Ovary (tissue), 9 donors: Measurements from ENCODE around the gene FGGY. TPM values are rescaled to one million over a fixed set of nuclear protein-coding genes. Genes with fewer than 3 reads are reported as not detected.

ENCODE experiments used
- DNase-seq, 5 donors: peaks; one replicate each; pipeline ENCODE4 v3.0.0-alpha.2; 2019 to 2020
- H3K27ac ChIP-seq, 2 donors: fragments of 200-600 bp; one replicate each; pipeline versions ENCODE4 v1.5.1 to v1.8.0; 2019 to 2022
- H3K27me3 ChIP-seq: fragments of 200-600 bp; one replicate; pipeline ENCODE4 v1.8.0; 2022
- H3K36me3 ChIP-seq: fragments of 200-600 bp; sonication (generic); one replicate; pipeline ENCODE4 v1.5.1; 2019
- H3K4me1 ChIP-seq: one replicate; pipeline ENCODE4 v1.8.1; 2013; ENCODE audit warnings: mild to moderate bottlenecking, moderate library complexity; ENCODE audit not compliant: insufficient read depth
- H3K4me3 ChIP-seq: fragments of 200-600 bp; sonication (generic); one replicate; pipeline ENCODE4 v1.5.1; 2017
- H3K9me3 ChIP-seq, 2 donors: fragments of 200-600 bp in 1 of 2; sonication (generic) in 1 of 2; one replicate each; pipeline versions ENCODE4 v1.5.1 to v1.8.1; 2013 to 2019; ENCODE audit warnings: mild to moderate bottlenecking in 1 of 2, moderate library complexity in 1 of 2
- EP300 ChIP-seq: sonication (generic); formaldehyde crosslinking; IDR thresholded peaks from one replicate; pipeline ENCODE4 v1.6.1; 2017; ENCODE audit warnings: antibody characterized with exemption
- POLR2A ChIP-seq: fragments of 450-650 bp; IDR thresholded peaks from one replicate; pipeline ENCODE4 v1.6.1; 2017; ENCODE audit warnings: antibody characterized with exemption, mild to moderate bottlenecking, moderate library complexity
- WGBS, 3 donors: extraction: QIAGEN DNeasy Blood & Tissue Kit in 1 of 3; methylation state at CpG; one replicate each; pipeline versions ENCODE4 v1.1.5 to v1.1.7; 2013 to 2017; 5-methylcytosine and 5-hydroxymethylcytosine counted together
- intact Hi-C, 4 donors: fragments of 100-400 bp; cut with DNase I; formaldehyde crosslinking; loops; one replicate each; pipeline versions ENCODE4 v1.11.0 to v1.15.1; 2022 to 2023
- polyA plus RNA-seq, 2 donors: library from polyadenylated mRNA; stranded (reverse); fragments of 200-250 nt in 1 of 2; fragments of 350-450 nt in 1 of 2; fragmentation: Illumina TruSeq in 1 of 2; extraction: RNeasy Lipid Tissue Mini Kit (QIAGEN cat#74804) in 1 of 2; gene quantifications; one replicate each; pipeline ENCODE4 v1.2.3, GENCODE V29; 2013 to 2014
- total RNA-seq, 7 donors: library from RNA; depleted of rRNA in 2 of 7; stranded (reverse); fragments of >200 nt in 2 of 7; fragmentation: NEBNext Ultra II Directional in 3 of 7; extraction: Animal tissue kit (Norgen Biotek cat#: 25700) in 3 of 7; gene quantifications; one replicate each; pipeline versions ENCODE4 v1.1.0 to v1.2.4, GENCODE V29; 2016 to 2023
- TF ChIP-seq, protein P1 (sequence below), 3 donors: fragments of 450-650 bp in 2 of 3; fragments of 200-600 bp in 1 of 3; IDR thresholded peaks; one replicate each; pipeline versions ENCODE4 v1.5.1 to v1.8.0; 2016 to 2022; ENCODE audit warnings: antibody characterized with exemption in 3 of 3, mild to moderate bottlenecking in 1 of 3
- donor health status: DM: no; HTN: no; CAD: no; lungs with moderate emphysema.
- donor health status: DM: no; HTN: no; CAD: no.
- donor health status: Bipolar disorder and iron deficiency.
- donor health status: DM: yes; HTN: yes; CAD: no.
- donor health status: DM: no; HTN: no; CAD: no.
- donor health status: DM: yes; HTN: yes; CAD: no.

Gene FGGY
- total and polyA plus RNA-seq, 9 donors, result 7.9 to 62.0 (median 44.7) TPM

DNA sequence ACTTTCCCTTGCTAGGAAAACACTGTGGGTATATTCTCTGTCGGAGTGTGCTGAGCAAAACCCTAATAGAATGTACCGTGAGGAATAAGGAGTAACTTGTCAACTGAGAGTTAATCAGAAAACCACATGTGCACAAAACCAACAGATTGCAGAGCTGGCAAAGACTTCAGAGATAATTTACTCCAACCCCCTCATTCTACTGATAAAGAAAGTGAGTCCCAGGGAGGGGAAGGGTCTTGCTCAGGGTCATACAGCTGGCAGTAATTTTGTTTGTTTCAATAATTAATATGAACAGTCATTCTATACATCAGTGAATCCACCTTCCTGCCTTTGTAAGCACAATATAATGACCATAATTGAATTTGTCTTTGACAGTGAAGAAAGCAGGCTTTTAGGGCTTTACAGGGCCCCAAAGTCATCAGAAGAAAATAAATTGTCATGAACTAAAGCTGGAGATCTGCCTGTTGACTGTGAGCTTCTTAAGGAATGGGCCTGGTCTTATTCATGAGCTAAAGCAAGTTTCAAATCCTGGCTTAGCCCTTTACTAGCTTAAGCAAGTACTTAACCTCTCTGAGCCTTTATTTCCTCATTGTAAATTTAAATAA, 450.6 kb downstream of the FGGY start:
- intact Hi-C loops, result no loop called here

GRCh38 chr1:59748123-59748522, 451.2 kb downstream of the FGGY start:
- H3K4me1 ChIP-seq, result peaks cover 8% of the 10 kb centered on the region
- TF ChIP-seq POLR2A (no peak), EP300 (no peak)
- TF ChIP-seq, protein P1, sequence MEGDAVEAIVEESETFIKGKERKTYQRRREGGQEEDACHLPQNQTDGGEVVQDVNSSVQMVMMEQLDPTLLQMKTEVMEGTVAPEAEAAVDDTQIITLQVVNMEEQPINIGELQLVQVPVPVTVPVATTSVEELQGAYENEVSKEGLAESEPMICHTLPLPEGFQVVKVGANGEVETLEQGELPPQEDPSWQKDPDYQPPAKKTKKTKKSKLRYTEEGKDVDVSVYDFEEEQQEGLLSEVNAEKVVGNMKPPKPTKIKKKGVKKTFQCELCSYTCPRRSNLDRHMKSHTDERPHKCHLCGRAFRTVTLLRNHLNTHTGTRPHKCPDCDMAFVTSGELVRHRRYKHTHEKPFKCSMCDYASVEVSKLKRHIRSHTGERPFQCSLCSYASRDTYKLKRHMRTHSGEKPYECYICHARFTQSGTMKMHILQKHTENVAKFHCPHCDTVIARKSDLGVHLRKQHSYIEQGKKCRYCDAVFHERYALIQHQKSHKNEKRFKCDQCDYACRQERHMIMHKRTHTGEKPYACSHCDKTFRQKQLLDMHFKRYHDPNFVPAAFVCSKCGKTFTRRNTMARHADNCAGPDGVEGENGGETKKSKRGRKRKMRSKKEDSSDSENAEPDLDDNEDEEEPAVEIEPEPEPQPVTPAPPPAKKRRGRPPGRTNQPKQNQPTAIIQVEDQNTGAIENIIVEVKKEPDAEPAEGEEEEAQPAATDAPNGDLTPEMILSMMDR (IDR thresholded peaks at IDR 0.05), result no peak
- no peak overlapping the region for H3K27ac ChIP-seq
- no peaks in the 10 kb centered on the region for H3K27me3 ChIP-seq
- no peaks in the 10 kb centered on the region for H3K9me3 ChIP-seq
- H3K4me3 ChIP-seq, result no peak overlapping the region
- intact Hi-C loops, result no loop called here
- no peak for DNase-seq
- WGBS, 3 donors, result 84 to 100% (median 97%) methylated on average over 1 of the region's 1 CpG
- no peaks in the 10 kb centered on the region for H3K36me3 ChIP-seq

More for the DNA sequence above, 450.6 kb downstream of the FGGY start:
- TF ChIP-seq, protein P1 (IDR thresholded peaks at IDR 0.05), result no peak
- TF ChIP-seq POLR2A (no peak), EP300 (no peak)
- no peak overlapping the region for H3K4me3 ChIP-seq
- no peaks in the 10 kb centered on the region for H3K27me3 ChIP-seq
- 5 to 35% (median 18%) methylated on average over 2 of the region's 2 CpGs for WGBS, 3 donors
- H3K9me3 ChIP-seq, result no peaks in the 10 kb centered on the region
- no peak overlapping the region for H3K27ac ChIP-seq
- no peak for DNase-seq
- peaks cover 8% of the 10 kb centered on the region for H3K4me1 ChIP-seq
- H3K36me3 ChIP-seq, result no peaks in the 10 kb centered on the region

- intact Hi-C loops, result loop anchor here in 1 of 4 donors (10.0 kb wide), 1 partner anchor 1006 kb away; no protein-coding TSS in a partner anchor
- peaks cover 7% of the 10 kb centered on the region for H3K4me1 ChIP-seq
- 6 to 12% (median 6%) methylated on average over 4 of the region's 4 CpGs for WGBS, 3 donors
- no peaks in the 10 kb centered on the region for H3K9me3 ChIP-seq
- H3K4me3 ChIP-seq, result no peak overlapping the region
- H3K27ac ChIP-seq, result no peak overlapping the region
- no peaks in the 10 kb centered on the region for H3K27me3 ChIP-seq
- TF ChIP-seq POLR2A, result no peak
- TF ChIP-seq, protein P1 (IDR thresholded peaks at IDR 0.05), result no peak
- no peak for TF ChIP-seq EP300
- no peaks in the 10 kb centered on the region for H3K36me3 ChIP-seq
- DNase-seq, result peak; percentile 27 to 55 (median 49)
These were observed 453.6 kb downstream of the FGGY start for GRCh38 chr1:59750328-59751003.

GRCh38 chr1:59751004-59751395, 454.1 kb downstream of the FGGY start:
- no peak for TF ChIP-seq EP300
- no peak for TF ChIP-seq POLR2A
- TF ChIP-seq, protein P1 (IDR thresholded peaks at IDR 0.05), result no peak
- no peaks in the 10 kb centered on the region for H3K27me3 ChIP-seq
- H3K36me3 ChIP-seq, result no peaks in the 10 kb centered on the region
- peaks cover 7% of the 10 kb centered on the region for H3K4me1 ChIP-seq
- 72 to 80% (median 78%) methylated on average over 2 of the region's 2 CpGs for WGBS, 3 donors
- DNase-seq, result no peak
- intact Hi-C loops, result loop anchor here in 1 of 4 donors (10.0 kb wide), 1 partner anchor 1006 kb away; no protein-coding TSS in a partner anchor
- no peak overlapping the region for H3K4me3 ChIP-seq
- no peaks in the 10 kb centered on the region for H3K9me3 ChIP-seq
- no peak overlapping the region for H3K27ac ChIP-seq
